A172 (cell line): ENCODE measurements around the gene LAPTM5. TPM values are rescaled to one million over a fixed set of nuclear protein-coding genes. Genes with fewer than 3 reads are reported as not detected.

Source experiments
- DNase-seq: peaks from one replicate; pipeline ENCODE4 v3.0.0-alpha.2; 2015; ENCODE audit warnings: low spot score
- total RNA-seq: library from RNA; depleted of rRNA; stranded (reverse); fragments of >200 nt; shearing (Covaris generic); gene quantifications from 2 replicates; pipeline ENCODE4 v1.2.3, GENCODE V29; 2014

The LAPTM5 gene
- total RNA-seq, 1 experiment from 2014 or later, result not detected

DNA sequence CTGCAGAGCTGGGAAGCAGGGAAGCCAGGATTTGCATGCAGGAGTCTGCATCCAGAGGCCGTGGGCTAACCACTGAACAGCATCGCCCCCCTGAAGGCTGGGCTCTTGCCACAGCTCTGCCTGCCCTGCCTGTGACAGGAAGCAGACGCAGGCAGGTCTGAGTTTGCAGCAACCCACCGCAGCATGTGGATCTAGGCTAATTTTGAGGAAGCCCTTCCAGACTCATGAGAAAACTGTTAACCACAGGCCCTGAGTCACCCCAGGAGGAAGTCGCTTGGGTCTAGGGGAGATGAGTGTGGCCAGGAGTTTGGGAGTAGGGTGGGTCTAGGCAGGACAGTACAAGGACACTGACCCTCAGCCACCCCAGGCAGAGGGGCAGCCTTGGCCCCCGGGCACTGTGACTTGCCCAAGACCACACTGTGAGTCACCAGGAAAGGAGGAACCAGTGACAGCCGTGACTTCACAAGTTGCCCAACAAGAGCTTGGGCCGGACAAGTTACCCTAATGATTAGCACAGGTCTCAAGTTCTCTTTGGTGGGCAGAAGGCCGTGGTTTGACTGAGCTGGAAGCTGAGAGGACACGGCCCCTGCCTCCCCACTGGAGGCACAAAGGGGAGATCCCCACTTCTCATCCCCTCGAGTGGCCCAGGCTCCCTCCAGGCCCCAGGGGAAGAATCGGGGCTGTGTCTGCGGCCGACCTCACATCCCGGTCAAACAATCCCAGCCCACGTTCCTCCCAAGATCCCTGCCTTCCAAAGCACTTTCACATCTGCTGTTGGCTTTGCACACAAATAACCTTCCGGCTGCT, 826 bp downstream of the LAPTM5 start:
- DNase-seq, result peak; percentile 82

GRCh38 chr1:30756206-30756544, 1.4 kb downstream of the LAPTM5 start:
- no peak for DNase-seq

DNA sequence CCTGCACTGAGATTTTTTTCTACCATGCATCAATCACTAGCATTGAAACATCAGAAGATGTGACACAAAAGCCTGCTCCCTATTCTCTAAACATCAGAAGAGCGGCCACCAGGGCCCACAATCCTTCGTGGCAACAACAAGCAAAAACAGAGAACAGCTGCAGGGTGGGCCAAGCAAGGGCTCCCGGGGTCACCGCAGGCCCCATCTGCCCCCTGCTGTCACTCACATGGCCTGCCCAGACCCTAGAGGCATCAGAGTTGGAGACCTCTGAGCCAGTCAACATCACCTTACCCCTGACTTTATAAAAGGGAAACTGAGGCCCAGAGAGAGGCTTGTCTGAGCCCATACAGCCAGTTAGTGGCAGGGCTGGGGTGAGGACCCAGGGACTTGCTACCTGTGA, 1.8 kb downstream of the LAPTM5 start:
- DNase-seq, result no peak

GRCh38 chr1:30755334-30755733, 2.2 kb downstream of the LAPTM5 start:
- no peak for DNase-seq

DNA sequence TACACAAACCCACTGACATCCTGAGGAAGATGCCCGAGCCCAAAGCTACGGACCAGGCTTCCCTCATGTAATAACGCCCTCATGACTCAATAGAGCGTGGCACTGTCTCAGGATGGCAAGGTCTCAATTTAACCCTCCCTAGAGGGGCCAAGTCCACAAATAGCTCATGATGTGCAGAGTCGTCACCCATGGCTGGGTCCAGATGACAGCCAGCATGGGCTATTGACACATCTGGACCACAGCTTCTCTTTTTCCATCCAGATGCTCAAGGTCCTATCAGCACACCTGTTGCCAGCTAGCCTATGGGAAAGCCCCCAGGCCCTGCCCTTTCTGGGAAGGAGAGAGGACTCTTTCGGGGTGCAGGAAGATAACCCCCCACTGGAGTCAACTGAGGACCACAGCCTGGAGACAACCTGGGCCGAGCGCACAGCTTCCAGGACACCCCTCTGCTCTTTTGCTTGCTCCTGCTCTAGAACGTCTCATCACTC, 2.8 kb downstream of the LAPTM5 start:
- no peak for DNase-seq

DNA sequence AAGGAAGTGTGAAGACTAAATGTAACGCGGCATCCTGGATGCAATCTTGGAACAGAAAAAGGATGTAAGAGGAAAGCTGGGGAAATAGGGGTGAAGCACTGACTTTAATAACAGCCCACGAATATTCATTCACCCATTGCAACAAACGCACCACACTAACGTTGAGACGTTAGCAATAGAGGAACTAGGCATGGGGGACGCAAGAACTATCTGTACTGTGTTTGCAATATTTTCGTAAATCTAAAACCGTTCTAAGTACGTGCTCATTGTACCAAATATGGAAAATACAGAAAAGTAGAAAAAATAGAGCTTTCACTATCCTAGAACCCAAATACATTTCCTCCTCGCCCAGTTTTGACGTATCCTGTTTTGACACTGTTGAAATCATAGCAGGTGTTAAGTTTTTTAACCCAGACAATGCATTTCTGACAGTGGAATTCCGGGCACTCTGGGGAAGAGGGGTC, 3.9 kb downstream of the LAPTM5 start:
- no peak for DNase-seq

- no peak for DNase-seq
Measured at GRCh38 chr1:30753118-30753517, 4.5 kb downstream of the LAPTM5 start.

DNA sequence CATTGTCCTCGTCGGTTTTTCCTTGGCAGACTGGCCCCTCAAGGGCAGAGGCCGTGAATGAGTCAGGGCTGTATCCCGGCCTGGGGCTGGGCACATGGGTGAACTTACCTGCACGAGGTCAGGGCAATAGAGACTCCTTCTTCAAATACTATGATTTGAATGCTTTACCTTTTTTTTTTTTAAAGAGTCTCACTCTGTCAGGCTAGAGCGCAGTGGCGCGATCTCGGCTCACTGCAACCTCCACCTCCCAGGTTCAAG, 5.0 kb downstream of the LAPTM5 start:
- no peak for DNase-seq

DNA sequence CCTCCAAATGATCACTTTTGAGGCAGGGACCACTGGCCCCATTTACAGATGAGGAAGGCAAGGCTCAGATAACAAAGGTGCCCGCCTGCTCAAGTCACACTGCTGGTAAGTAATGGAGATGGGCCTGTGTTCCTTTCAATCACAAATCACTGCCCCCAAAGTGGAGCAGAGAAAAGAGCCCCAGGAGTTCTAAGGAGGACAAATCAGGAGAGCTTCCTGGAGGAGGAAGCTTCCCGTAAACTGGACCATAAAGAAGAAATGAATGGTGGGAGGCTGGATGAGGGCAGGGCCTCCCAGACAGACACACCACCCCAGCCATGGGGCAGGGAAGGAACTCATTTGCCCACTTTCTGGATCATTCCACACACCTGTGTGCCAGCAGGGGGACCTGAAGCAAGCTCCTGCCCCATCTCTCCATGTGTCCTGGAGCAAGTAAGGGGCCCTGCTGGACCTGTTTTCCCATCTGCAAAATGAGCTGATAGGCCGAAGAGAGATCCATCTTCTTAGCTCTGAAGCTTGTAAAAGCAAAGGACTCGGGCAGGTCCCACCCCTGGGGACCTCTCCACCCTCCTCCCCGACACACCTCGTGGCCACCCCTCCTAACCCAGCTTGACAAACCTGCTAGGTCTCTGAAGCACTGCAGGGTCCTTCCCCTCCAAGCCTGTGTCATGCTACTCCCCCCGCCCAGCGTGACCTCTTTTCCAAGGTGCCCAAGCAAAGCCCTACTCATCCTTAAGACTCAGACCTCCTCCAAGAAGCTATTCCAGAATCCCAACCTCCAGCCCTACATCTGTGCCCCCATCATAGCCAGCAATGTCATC, 5.5 kb downstream of the LAPTM5 start:
- DNase-seq, result no peak

- DNase-seq, result no peak
Measured at GRCh38 chr1:30750731-30751291, 6.8 kb downstream of the LAPTM5 start.

GRCh38 chr1:30749691-30750583, 7.6 kb downstream of the LAPTM5 start:
- no peak for DNase-seq

DNA sequence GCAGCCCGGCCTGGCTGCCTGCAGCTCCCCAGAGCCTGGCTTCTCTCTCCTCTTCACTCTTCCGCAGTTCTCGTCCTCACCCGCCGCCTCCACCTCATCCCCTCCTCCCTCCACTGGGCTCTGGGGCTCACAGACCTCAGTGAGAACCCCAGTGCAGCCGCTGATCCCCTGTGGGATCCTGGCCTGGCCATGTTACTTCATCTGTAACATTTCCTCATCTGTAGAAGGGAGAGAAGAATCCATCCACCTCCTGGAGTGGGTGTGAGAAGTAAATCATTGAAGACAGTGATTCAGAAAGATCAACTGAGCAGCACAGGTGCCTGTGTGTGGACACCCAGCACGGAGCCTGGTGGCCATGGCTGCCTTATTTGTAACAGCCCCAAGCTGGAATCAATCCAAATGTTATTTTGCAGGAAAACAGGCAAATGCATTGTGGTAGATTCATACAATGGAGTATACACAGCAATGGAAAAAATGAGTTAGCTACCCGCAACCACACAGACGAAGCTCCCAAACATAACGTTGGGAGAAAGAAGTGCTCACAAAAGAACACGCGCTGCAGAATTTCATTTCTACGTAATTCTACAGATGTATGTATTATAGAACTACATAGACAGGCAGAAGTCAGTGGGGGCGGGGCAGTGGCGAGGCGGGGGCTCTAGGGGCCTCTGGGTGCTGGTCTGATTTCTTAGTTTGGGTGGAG, 8.7 kb downstream of the LAPTM5 start:
- DNase-seq, result no peak

- DNase-seq, result no peak
Measured at GRCh38 chr1:30748098-30748698, 9.4 kb downstream of the LAPTM5 start.

GRCh38 chr1:30747033-30748008, 10.3 kb downstream of the LAPTM5 start:
- no peak for DNase-seq

GRCh38 chr1:30746212-30747032, 11.2 kb downstream of the LAPTM5 start:
- DNase-seq, result no peak

GRCh38 chr1:30745834-30746208, 11.8 kb downstream of the LAPTM5 start:
- no peak for DNase-seq

DNA sequence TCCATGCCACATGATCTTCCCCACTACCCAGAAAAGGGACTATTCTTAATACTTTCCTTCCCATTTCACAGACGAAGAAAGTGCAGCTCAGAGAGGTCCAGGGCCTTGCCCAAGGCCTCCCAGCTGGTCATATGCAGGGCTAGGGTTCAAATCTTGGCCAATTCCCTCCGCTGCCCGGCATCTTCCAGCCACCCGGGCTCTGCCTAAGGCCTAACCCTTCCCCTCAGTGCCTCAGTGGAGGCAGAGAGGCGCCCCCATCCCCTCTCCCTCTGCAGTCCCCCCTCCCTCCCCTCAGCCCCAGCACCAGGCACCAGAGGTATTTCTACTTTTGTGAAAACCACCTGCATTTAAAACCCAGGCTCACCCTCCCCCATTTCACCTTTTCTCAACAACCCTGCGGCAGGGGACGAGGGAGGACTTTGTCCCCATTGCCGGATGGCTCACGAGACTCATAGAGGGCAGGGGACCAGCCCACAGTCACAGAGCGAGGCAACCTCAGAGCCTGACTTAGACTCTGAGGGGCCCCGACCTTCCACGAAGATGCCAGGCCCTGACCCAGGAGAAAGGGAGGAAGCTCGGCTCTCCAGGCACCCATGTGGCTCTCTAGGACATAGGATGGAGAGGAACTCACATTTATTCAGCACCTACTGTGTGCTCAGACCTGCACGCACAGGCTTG, 12.3 kb downstream of the LAPTM5 start:
- DNase-seq, result no peak
